Measurements from ENCODE around the gene C12orf57. TPM values are rescaled to one million over a fixed set of nuclear protein-coding genes. Genes with fewer than 3 reads are reported as not detected.

Gene C12orf57
- total RNA-seq, 1 donor from 2014 or later: 177 TPM

DNA sequence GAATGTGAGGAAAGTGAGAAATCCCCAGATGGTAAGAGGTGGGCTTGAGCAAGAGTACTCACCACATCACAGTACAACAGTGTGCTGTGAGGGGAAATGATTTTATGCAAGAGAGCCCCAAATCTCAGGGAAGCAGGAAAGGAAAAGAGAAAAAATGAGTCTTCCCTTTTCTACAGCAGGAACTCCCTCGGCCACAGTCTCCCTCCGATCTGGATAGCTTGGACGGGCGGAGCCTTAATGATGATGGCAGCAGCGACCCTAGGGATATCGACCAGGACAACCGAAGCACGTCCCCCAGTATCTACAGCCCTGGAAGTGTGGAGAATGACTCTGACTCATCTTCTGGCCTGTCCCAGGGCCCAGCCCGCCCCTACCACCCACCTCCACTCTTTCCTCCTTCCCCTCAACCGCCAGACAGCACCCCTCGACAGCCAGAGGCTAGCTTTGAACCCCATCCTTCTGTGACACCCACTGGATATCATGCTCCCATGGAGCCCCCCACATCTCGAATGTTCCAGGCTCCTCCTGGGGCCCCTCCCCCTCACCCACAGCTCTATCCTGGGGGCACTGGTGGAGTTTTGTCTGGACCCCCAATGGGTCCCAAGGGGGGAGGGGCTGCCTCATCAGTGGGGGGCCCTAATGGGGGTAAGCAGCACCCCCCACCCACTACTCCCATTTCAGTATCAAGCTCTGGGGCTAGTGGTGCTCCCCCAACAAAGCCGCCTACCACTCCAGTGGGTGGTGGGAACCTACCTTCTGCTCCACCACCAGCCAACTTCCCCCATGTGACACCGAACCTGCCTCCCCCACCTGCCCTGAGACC is 8.2 kb upstream of the C12orf57 start:
- ATAC-seq (peak; percentile 6), DNase-seq (ENCODE audit: low spot score) (no peak)
- intact Hi-C loops (cut with DNase I): no loop called here

DNA sequence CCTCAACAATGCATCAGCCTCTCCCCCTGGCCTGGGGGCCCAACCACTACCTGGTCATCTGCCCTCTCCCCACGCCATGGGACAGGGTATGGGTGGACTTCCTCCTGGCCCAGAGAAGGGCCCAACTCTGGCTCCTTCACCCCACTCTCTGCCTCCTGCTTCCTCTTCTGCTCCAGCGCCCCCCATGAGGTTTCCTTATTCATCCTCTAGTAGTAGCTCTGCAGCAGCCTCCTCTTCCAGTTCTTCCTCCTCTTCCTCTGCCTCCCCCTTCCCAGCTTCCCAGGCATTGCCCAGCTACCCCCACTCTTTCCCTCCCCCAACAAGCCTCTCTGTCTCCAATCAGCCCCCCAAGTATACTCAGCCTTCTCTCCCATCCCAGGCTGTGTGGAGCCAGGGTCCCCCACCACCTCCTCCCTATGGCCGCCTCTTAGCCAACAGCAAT is 7.6 kb upstream of the C12orf57 start:
- DNase-seq (ENCODE audit: low spot score) (no peak), ATAC-seq (no peak)
- intact Hi-C loops (cut with DNase I): no loop called here

DNA sequence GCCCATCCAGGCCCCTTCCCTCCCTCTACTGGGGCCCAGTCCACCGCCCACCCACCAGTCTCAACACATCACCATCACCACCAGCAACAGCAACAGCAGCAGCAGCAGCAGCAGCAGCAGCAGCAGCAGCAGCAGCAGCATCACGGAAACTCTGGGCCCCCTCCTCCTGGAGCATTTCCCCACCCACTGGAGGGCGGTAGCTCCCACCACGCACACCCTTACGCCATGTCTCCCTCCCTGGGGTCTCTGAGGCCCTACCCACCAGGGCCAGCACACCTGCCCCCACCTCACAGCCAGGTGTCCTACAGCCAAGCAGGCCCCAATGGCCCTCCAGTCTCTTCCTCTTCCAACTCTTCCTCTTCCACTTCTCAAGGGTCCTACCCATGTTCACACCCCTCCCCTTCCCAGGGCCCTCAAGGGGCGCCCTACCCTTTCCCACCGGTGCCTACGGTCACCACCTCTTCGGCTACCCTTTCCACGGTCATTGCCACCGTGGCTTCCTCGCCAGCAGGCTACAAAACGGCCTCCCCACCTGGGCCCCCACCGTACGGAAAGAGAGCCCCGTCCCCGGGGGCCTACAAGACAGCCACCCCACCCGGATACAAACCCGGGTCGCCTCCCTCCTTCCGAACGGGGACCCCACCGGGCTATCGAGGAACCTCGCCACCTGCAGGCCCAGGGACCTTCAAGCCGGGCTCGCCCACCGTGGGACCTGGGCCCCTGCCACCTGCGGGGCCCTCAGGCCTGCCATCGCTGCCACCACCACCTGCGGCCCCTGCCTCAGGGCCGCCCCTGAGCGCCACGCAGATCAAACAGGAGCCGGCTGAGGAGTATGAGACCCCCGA is 7.0 kb upstream of the C12orf57 start:
- DNase-seq (ENCODE audit: low spot score): peak; percentile 76
- peak; percentile 23 for ATAC-seq
- intact Hi-C loops (cut with DNase I): no loop called here

DNA sequence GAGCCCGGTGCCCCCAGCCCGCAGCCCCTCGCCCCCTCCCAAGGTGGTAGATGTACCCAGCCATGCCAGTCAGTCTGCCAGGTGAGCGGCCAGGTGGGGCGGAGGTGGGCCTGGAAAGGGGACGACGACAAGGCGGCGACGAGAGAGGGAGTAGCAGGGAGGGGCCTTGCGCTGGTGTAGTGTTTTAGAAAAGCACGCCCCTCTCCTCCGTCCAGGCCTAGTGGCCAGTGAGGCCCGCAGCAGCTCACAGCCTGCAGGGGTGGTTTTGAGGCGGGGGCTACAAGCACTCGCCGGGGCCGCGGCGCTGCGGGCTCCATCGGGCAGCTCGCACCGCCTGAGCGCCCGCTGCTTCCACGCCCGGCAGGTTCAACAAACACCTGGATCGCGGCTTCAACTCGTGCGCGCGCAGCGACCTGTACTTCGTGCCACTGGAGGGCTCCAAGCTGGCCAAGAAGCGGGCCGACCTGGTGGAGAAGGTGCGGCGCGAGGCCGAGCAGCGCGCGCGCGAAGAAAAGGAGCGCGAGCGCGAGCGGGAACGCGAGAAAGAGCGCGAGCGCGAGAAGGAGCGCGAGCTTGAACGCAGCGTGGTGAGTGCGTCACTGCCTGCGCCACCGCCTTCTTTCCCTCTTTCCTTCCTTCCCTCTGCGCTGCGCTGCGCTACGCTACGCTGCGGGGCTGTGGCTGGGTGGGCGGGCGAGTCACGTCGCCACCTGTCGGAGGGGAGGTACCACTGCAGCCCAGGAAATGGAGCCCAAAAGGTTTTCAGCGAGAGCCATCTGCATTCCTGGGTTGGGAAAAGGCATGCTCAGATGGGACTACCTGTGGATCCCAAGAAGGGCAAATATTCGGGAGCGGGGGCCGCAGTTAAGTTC is 6.1 kb upstream of the C12orf57 start:
- peak; percentile 89 for ATAC-seq
- intact Hi-C loops (cut with DNase I): no loop called here
- peak; percentile 94 for DNase-seq (ENCODE audit: low spot score)

DNA sequence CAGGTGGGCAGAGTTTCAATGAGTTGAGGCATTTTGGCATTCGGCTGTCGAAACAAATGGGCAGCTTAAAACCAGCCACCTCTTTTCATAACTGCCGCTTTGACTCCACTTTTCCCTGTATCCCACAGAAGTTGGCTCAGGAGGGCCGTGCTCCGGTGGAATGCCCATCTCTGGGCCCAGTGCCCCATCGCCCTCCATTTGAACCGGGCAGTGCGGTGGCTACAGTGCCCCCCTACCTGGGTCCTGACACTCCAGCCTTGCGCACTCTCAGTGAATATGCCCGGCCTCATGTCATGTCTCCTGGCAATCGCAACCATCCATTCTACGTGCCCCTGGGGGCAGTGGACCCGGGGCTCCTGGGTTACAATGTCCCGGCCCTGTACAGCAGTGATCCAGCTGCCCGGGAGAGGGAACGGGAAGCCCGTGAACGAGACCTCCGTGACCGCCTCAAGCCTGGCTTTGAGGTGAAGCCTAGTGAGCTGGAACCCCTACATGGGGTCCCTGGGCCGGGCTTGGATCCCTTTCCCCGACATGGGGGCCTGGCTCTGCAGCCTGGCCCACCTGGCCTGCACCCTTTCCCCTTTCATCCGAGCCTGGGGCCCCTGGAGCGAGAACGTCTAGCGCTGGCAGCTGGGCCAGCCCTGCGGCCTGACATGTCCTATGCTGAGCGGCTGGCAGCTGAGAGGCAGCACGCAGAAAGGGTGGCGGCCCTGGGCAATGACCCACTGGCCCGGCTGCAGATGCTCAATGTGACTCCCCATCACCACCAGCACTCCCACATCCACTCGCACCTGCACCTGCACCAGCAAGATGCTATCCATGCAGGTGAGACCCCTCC is 5.2 kb upstream of the C12orf57 start:
- DNase-seq (ENCODE audit: low spot score) (peak; percentile 72), ATAC-seq (peak; percentile 2)
- intact Hi-C loops (cut with DNase I): no loop called here

DNA sequence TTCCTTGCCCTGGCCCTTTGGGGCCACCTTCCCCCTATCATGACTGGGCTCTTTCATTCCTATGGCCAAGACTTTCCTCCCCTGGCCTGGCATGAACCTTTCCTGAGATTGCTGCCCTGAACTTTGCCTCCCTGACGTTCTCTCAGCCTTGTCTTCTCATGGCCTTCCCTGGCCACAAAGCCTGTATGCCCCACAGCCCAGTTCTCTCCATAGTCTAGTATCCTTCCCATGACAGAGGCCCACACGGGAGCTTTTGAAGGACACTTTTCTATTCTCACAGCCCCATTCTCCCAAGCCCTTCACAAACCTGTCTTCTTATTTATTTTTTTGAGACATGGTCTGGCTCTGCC is 4.7 kb upstream of the C12orf57 start:
- DNase-seq (ENCODE audit: low spot score) (no peak), ATAC-seq (no peak)
- intact Hi-C loops (cut with DNase I): no loop called here

DNA sequence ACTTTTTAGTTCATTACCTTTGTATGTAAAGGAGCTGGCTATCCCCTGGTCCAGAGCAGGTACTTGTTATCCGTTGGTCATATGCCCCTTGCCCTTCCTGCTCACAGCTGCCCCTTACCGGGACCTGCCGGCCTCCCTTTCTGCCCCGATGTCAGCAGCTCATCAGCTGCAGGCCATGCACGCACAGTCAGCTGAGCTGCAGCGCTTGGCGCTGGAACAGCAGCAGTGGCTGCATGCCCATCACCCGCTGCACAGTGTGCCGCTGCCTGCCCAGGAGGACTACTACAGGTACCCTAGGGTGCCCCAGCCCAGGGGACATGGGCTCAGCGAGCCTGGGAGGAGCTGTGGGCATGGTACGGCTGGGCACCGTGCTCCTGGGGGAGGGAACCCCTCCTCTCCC is 2.6 kb upstream of the C12orf57 start:
- intact Hi-C loops (cut with DNase I): loop anchor here (5.0 kb wide), 1 partner anchor 859 kb away; no protein-coding TSS in a partner anchor
- no peak for ATAC-seq
- DNase-seq (ENCODE audit: low spot score): no peak

DNA sequence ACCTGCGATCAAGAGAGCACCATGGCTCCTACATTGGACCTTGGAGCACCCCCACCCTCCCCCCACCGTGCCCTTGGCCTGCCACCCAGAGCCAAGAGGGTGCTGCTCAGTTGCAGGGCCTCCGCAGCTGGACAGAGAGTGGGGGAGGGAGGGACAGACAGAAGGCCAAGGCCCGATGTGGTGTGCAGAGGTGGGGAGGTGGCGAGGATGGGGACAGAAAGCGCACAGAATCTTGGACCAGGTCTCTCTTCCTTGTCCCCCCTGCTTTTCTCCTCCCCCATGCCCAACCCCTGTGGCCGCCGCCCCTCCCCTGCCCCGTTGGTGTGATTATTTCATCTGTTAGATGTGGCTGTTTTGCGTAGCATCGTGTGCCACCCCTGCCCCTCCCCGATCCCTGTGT is 2.0 kb upstream of the C12orf57 start:
- intact Hi-C loops (cut with DNase I): loop anchor here (5.0 kb wide), 1 partner anchor 859 kb away; no protein-coding TSS in a partner anchor
- DNase-seq (ENCODE audit: low spot score): no peak

DNA sequence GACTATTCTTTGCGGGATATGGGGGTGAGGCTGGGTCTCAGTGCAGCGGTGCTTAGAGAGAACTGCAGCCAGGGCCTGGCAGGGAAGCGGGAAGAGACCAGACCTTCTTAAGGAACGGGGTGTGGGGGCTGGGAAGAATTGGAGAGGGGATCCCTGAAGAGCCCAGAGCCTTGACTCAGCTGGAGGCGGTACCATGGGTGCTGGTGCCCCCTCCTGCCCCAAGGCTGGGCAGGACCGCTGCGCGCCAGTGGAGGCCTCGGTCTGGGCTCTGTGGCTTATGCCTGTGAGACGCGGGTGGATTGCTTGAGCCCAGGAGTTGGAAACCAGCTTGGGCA is 1.5 kb upstream of the C12orf57 start:
- no peak for ATAC-seq
- no peak for DNase-seq (ENCODE audit: low spot score)

More for the DNA sequence above, 2.0 kb upstream of the C12orf57 start:
- ATAC-seq: no peak

DNA sequence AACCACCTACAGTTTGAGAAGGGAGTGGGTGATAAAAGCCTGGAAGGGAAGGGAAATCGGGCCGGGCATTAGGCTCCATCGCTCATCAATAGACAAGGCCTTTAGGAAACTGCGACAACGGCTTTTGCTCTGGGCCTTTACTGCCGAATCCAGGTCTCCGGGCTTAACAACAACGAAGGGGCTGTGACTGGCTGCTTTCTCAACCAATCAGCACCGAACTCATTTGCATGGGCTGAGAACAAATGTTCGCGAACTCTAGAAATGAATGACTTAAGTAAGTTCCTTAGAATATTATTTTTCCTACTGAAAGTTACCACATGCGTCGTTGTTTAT is 467 bp upstream of the C12orf57 start:
- intact Hi-C loops (cut with DNase I): loop anchor here (5.0 kb wide), 1 partner anchor 861 kb away; no protein-coding TSS in a partner anchor
- DNase-seq (ENCODE audit: low spot score) (peak; percentile 85), ATAC-seq (peak; percentile 78)

More for the DNA sequence above, 1.5 kb upstream of the C12orf57 start:
- intact Hi-C loops (cut with DNase I): loop anchor here (5.0 kb wide), 1 partner anchor 860 kb away; no protein-coding TSS in a partner anchor

DNA sequence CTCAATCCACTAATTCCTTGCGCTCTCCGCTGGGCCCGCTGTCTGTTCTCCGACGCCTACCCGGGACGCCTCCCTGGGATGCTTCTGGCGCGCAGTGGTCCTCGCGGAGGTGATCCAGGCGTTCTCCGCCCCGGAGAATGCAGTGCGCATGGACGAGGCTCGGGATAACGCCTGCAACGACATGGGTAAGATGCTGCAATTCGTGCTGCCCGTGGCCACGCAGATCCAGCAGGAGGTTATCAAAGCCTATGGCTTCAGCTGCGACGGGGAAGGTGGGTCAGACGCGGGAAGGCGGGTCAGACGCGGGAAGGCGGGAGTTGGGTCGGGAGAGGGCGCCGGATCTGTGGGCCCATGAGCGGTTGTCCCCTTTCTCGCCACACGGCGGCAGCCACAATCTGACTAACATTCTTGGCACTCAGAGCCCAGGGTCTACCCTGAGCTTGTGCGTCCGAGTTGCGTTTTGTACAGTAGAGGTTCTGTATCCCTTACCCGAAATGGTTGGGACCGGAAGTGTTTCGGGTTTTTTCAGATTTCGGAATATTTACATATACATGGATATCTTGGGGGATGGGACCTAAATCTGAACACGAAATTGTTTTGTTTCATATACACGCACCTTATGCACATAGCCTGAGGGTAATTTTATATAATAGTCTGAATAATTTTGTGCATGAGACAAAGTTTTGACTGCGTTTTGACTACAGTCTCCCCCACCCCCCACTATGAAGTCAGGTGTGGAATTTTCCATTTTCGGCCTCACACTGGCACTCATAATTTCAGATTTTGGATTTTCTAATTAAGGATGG is 762 bp downstream of the C12orf57 start:
- intact Hi-C loops (cut with DNase I): loop anchor here (5.0 kb wide), 1 partner anchor 862 kb away; no protein-coding TSS in a partner anchor
- ATAC-seq (peak; percentile 85), DNase-seq (ENCODE audit: low spot score) (peak; percentile 96)

DNA sequence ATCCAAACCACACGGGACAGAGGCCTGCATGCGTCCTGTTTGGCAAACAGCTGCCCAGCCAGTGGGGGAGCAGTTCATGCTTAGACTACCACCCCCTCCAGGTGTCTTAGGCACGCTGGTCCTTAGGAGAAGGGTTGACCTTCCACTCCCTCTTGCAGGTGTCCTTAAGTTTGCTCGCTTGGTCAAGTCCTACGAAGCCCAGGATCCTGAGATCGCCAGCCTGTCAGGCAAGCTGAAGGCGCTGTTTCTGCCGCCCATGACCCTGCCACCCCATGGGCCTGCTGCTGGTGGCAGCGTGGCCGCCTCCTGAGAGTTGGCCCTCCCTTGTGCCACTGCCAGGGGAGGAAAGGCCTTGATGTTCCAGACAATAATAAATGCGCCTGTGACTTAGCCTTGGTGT is 1.8 kb downstream of the C12orf57 start:
- intact Hi-C loops (cut with DNase I): no loop called here
- ATAC-seq: no peak
- no peak for DNase-seq (ENCODE audit: low spot score)

DNA sequence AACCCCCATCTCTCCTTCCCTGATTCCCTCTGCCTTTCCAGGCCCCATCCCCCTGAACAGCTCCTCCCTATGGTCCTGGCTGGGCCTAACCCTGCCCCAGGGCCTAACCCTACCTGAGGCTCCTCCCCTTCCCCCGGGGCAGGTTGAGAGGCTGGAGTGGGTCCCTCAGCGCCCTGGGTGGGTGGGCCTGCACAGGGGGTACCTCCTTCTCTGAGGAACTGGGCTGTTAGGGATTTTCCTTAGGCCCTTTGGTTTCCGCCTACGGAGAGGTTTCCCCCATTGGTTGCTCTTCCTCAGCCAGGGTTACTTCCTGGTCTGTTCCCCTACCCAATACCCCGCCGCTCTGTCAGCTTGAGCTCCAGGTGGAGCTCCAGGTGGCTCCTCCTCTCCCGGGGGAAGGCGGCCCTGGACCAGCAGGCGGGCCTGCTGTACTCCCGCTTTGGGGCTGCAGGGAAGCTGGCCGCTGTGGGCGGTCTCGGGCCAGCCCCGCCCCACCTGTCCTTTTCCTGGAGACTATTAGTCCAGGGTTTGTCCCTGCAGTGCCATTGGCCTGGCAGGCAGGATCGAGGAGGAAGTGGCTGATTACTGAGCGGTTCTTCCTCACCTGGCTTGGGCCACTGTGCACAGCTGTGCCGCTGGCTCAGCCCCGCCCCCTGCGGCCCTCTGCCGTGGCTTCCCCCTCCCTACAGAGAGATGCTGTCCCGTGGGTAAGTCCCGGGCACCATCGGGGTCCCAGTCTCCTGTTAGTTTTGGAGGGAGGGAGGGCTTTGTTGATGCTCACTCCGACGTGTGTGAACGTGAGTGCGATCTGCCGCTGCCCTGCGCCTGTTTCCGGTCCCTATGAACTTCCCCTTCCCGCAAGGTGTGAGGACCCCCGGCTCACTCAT is 2.5 kb downstream of the C12orf57 start:
- no peak for ATAC-seq
- DNase-seq (ENCODE audit: low spot score): no peak
- intact Hi-C loops (cut with DNase I): no loop called here

DNA sequence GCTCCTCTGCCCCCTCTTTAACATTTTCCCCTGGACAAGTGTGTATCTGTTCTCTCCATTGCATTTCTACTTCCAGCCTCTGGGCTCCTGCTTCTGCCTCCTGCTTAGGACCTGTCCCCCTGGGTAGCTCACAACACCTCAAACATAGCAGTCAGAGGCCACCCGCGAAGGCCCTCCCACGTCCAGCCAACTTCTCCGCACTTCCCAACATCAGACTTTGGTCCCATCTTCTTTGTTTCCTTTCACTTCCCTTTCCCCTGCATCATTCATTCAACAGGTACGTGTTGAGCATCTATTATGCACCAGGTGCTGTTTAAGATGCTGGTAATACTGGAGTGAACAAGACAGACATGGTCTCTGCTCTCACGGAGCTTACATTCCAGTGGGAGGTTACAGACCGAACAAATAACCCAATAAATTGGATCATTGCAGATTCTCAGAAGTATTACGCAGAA is 3.1 kb downstream of the C12orf57 start:
- no peak for DNase-seq (ENCODE audit: low spot score)
- intact Hi-C loops (cut with DNase I): no loop called here
- ATAC-seq: no peak

DNA sequence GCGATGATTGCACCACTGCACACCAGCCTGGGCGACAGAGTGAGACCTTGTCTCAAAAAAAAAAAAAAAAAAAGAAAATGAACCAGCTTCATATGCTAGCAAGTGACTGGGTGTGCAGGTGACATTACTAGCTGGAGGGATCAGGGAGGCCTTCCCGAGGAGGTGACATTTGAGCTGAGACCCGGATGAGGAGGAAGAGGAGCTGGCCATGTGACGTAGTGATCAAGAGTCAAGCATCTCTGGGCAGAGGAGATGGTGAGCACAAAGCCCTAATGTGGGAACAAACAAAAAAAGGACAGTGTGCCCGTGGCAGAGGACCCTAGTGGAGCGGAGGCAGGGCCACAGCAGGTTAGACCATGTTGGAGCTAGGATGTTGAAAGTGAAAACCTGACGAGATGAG is 3.8 kb downstream of the C12orf57 start:
- DNase-seq (ENCODE audit: low spot score): no peak

DNA sequence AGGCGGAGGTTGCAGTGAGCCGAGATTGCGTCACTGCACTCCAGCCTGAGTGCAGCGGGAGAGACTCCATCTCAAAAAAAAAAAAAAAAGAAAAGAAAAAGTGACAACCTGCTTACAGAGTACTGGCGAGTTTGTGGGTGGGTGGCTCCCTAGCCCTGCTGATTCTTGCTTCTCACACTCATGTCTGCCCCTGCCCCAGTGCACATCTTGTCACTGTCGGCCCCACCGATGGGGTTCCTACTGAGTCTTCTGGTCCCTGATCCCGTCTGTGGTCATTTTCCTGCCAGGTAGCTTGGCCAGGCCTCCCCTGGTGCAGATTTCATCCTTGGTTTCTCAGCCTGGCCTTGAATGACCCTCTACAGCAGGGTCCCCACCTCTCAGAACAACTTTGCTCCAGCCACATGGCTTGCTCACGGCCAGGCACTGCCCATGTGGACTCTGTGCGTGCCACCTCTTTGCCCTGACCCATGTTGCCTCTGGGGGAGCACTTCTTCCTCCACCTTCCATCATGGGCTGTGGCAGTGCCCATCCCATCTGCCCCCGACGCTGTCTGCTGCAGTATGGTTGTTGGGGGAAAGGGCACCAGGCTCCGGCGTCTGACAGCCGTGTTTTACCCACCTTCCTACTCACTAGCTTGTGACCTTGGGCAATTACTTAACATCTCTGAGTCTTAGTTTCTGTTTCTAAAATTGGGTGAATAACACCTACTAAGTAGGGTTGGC is 5.2 kb downstream of the C12orf57 start:
- no peak for DNase-seq (ENCODE audit: low spot score)
- intact Hi-C loops (cut with DNase I): no loop called here
- ATAC-seq: no peak

More for the DNA sequence above, 3.8 kb downstream of the C12orf57 start:
- ATAC-seq: no peak
- intact Hi-C loops (cut with DNase I): no loop called here

Measured in sciatic nerve (tissue), 2 donors.